GM12865 (cell line): ENCODE results near the gene NACC2.

ENCODE experiments used
- DNase-seq: peaks from one replicate; pipeline ENCODE4 v3.0.0; 2010; ENCODE audit warnings: low read depth
- H3K4me3 ChIP-seq: 2 replicates; pipeline ENCODE4 v1.5.1; 2011; ENCODE audit warnings: mild to moderate bottlenecking, low read depth, low read length, control low read depth
- TF ChIP-seq, protein P1 (sequence below): IDR thresholded peaks from 2 replicates; pipeline ENCODE4 v1.5.1; 2011; ENCODE audit warnings: low read length, control low read depth, low read depth, inconsistent platforms; ENCODE audit not compliant: insufficient read depth; ENCODE audit errors: missing control alignments

Gene NACC2

DNA sequence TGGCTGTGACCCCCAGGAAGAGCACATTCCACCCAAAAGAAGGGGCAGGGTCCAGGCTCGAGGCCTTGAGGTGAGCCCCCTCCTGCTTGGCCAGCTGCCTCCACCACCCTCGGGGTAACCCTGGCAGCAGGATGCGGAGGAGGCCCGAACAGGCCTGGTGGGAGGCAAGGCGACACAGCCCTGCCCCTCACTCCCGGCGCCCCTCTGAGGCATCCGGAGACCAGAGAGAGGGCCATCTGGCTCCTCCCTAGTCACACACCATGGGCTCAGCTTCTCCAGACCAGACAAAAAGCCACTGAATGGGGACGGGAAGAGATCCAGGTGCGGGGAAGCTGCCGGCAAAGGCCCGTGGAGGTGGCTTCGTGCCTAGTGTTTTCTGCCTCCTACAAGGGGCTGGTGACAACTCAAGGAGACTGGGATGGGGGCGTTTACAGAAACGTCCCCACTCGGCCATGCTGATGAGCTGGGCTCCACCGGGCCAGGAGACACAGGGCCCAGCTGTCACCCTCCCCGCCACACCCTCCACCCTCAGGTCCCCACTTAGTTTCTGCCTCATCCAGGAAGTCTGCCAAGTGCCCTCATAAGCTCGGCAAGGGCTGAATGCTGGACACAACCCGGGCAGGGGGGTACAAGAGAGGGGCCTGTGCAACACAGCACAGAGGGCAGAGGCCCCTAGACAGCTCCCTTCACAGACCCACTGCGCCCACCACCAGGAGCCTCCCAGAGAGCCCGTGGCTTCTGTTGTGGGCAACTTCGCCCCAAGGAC lies 41.9 kb downstream of the NACC2 start:
- H3K4me3 ChIP-seq, result no peak overlapping the region
- TF ChIP-seq, protein P1, sequence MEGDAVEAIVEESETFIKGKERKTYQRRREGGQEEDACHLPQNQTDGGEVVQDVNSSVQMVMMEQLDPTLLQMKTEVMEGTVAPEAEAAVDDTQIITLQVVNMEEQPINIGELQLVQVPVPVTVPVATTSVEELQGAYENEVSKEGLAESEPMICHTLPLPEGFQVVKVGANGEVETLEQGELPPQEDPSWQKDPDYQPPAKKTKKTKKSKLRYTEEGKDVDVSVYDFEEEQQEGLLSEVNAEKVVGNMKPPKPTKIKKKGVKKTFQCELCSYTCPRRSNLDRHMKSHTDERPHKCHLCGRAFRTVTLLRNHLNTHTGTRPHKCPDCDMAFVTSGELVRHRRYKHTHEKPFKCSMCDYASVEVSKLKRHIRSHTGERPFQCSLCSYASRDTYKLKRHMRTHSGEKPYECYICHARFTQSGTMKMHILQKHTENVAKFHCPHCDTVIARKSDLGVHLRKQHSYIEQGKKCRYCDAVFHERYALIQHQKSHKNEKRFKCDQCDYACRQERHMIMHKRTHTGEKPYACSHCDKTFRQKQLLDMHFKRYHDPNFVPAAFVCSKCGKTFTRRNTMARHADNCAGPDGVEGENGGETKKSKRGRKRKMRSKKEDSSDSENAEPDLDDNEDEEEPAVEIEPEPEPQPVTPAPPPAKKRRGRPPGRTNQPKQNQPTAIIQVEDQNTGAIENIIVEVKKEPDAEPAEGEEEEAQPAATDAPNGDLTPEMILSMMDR, result no peak
- no peak for DNase-seq

DNA sequence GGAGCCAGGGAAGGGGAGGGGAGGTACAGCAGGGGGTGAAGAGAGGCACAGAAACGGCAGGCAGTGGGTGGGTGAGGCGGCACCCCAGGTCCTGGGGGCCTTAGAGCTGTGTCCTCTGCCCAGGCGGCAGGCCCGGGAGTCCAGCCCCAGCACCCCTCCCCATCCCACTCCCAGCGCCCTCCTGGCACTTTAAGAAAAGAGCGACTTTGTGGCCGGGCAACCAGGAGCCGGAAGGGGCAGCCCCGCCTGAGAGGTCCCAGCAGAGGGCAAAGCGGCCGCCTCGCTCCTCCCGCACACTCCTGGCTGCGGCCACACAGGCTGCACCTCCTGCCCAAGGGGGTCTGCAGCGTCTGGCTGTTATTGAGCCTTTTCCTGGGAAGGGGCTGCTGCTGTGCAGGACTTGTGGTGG lies 42.6 kb downstream of the NACC2 start:
- no peak overlapping the region for H3K4me3 ChIP-seq
- TF ChIP-seq, protein P1, result no peak
- DNase-seq, result no peak

DNA sequence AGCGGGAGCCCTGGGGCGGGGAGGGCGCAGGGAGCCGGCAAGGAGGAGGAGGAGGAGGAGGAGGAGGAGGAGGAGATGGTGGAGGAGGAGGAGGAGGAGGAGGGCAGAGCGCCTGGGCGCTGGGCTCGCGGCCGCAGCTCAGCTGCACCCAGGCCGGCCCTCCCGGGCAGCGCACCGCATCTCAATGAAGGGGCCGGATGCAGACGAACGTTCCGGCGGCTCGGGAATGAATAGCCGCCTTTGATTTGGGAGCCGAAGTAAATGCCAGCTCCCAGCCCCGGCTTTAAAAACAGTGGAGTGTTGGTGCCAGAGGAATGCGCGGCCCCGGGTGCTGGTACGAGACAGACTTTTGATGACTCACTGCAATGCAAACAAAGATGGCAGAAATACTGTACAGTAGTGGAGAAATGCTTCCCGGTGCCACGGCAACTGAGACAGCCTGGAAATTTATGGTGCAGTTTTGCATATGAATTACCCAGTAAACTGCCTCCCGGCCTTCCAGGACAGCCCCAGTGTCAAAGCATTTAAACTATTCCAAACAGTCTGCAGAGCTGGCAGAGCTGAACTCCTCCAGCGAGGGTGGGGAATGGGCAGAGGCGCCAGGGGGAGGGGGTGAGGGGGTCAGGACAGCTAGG lies 43.1 kb downstream of the NACC2 start:
- no peak overlapping the region for H3K4me3 ChIP-seq
- DNase-seq, result no peak
- TF ChIP-seq, protein P1, result no peak

DNA sequence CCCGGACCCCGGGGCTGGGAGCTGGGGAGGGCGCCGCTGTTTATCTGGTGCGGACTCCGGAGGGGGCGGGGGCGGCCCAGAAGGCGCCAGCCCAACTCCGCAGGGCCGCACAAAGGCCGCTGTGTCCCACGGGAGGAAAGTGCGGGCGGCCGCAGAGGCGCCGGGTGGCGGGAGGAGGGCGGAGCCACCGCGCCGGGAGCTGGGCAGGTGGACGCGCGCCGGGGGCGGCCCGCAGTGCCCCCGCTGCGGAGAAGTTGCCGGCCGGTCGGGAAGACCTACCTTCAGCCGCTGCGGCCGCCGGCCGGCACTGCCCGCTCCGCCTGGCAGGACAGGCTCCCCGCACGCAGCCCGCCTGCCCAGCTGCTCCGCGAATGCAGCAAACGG lies 43.6 kb downstream of the NACC2 start:
- TF ChIP-seq, protein P1, result no peak
- no peak overlapping the region for H3K4me3 ChIP-seq
- no peak for DNase-seq

DNA sequence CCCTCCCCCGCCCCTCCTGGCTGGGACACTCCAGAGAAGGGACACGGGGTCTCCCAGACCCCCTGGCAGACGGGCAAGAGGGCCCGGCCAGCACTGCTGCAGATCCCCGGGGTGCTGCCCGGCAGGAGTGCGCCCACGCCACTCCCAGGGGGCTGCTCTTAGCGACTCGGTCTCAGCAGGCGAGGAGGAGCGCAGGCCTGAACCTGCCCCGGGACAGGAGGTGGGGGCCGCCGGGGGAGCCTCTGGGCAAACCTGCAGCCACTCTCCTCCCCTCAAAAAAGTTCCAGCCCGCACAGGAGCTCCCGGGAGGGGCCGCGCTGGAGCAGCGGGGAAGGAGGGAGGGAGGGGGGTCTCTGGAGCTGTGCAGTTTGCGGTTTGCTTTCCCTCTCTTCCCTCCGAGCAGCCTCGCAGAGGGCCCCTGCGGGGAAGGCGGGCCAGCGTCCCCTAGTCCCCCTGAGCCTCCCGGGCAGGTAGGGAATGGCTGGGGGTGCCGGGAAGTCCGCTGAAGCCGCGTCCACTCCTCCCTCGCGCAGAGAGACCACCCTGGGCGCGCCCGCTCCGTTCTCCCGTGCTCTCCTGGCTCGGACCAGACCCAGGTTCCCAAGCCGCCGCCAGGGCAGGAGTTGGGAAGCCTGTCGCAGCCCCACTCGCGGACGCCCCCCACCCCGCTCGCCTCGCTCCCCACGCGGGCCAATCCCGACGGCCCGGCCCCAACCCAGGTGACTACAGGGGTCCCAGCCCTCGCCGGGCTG lies 44.2 kb downstream of the NACC2 start:
- H3K4me3 ChIP-seq, result no peak overlapping the region
- DNase-seq, result no peak
- TF ChIP-seq, protein P1, result no peak

DNA sequence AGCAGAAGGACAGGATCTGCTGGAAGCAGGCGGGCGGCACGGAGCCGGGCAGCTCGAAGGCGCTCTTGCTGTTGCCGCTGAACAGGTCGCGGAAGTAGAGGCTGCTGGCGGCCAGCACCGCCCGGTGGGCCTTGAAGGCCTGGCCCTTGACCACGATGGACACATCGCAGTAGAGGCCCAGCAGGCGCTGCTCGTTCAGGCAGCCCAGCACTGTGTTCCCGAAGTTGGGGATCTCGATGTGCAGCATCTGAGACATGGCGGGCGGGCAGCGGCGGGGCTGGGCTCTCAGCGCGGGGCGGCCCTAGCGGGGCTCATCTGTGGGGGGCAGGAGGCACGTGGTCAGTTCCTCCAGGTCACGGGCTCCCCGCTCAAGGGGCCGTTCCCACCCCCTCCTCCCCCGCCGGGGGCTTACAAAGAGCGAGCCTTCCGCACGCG lies 44.8 kb downstream of the NACC2 start:
- TF ChIP-seq, protein P1, result no peak
- no peak for DNase-seq
- no peak overlapping the region for H3K4me3 ChIP-seq
